Activated CD4-positive, alpha-beta T cell treated with anti-CD3 and anti-CD28 coated beads, Interleukin-2, amount 50 U/mL, for 24 hours (primary cell): ENCODE data around the gene BTK.

Source experiments
- DNase-seq, 2 donors: peaks; one replicate each; pipeline ENCODE4 v3.0.0-alpha.2; 2020; ENCODE audit warnings: low read depth in 1 of 2, low spot score in 1 of 2

BTK gene

DNA sequence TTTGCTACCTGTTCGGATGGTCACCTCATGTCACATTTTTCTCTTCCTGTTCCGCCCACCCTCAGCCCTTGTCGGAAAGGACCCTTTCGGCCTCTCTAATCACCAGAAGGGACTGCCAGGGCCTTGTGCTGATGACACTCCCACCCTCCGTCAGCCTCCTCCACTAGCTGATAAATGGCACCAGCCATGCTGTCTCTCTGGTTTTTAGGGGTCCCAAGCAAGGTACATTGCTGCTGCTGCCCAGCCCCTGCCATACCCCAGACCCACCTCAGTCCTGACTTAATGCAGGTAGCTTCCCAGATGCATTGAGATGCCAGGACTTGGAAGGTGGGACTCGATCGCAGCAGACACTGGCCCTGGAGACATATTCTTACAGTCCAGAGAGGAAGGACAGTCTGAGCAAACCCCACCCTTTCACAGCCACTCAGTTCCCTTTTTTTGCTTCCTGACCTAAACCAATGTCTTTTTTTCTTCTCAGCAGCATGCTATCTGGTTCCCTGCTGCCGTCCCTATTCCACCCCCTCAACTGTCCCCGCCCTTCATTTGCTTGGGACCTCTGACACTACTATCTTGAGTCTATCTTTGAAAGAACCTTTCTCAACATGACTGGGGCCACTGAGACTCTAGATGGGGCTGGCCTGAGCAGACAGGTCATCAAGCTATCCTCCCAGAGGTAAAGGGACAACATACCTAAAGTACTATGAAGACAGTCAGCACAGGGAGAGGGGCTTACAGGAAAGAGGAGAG, at the start of gene BTK:
Gene BTK (minus strand): TSS at position 397 of the 747 bp plus-strand sequence. CDS start 10,907 bp downstream, outside the sequence.
- no peak for DNase-seq

DNA sequence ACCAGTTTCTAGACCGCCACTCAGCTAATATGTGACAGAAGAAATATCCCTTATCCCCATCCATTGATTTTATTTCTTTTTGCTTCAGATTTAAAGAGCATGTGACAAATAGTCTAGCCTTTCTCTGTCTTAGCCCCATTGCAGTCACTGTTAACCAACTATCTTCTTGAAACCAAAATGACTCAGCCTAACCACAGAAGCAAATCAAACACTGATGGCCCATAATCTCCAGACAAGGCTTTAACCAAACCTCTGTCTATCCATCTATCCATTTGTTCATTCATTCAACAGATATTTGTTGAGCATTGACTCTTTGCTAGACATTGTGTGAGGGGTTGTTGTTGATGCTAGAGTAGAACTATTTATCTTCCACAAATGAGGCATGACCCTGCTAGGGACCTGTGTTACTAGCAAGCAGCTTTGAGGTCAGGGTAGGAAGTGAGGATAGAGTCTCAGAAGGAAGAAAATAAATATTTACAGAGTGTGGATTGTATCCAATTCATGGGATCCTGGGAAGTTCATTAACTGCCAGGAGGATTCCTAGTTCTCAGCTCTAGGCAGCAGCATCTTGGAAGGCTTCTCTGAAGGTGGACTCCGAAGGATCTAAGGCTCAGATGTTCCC, 44.6 kb upstream of the BTK start:
- no peak for DNase-seq

DNA sequence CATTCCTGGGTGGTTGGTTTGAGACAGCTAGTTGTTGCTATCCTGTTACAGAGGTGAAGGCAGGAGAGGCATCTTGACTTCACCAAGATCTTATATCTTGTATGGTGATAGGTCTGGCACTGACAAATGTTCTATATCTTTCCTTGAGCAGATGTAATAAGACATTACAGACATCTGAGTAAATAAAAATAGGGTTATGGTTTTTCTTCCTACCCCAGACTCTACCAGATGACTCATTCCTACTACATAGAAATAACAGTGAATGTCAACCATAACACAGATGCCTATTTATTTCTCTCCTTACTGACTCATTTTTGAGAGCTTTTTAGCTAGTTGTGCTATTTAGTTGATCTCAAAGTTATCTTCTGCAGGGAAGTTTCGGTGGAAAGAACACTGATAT, 43.9 kb upstream of the BTK start:
- no peak for DNase-seq

DNA sequence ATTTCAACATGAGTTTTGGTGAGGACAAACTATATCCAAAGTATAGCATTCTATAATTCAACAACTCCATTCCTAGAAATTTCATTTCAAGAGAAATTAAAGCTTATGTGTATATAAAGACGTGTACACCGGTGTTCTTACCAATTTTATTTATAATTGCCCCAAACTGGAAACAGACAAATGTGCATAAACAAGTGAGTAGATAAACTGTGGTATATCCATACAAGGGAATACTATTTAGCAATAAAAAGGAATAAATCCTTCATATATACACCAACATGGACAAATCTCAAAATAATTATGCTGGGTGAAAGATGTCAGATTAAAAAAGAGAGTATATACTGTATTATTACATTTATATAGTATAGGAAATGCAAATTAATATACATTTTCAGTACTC, 42.0 kb upstream of the BTK start:
- DNase-seq = no peak

DNA sequence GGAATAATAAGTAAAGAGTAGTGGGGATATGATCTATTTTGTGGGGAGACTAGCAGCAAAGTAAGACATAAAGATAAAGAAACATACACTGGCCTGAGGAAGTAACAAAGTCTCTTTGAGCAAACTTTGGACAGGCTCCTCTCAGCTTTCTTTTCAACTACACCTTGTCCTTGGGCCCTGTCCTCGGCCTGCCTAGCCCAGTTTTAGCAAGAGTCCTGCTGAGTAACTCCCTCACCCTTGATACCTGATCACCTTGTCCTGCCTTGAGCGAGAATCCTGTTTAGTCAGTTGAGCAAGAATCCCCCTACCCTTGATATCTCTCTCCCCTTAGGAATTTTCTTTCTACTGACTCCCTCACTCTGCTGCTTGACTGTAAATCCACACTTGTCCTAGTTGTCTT, 33.5 kb upstream of the BTK start:
- no peak for DNase-seq

DNA sequence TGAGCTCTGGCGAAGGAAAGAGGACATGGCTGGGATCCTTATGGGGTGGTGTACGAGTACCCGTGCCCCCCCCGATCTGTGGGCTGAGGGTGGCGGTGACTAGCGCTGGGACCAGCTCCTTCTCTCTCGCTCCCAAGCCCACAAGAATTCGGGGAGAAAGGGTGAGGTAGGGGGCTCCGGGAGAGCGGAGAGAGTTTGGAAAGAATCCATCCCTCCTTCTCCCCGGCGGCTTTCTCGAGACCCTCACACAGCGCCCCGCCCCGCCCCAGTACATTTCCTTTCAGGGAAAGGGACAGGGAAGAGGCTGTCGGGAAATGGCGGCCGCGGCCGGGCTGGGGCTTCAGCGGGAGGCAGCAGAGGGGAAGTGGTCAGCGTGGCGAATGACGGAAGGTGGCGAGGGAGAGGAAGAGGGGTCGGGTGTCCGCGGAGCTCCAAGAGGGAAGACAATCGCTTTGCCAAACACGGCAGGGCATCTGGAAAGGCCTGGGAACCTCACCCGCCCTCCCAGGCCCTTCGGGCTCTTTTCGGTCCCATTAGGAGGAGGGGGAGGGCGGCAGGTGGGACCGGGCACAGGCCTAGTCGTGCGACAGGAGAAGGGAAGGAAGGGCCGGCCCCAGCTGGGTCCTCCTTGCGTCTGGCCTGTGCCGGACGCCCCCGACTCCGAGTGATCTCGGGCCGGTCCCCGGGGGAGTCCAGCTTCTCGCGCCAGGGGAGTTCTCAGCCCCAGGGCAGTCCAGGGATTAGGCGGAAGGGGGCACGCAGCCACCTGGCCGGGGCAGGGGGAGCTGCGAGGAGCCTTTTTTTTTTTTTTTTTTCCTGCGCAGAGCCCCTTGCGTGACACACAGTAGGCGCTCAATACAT, 32.2 kb upstream of the BTK start:
- DNase-seq = no peak

DNA sequence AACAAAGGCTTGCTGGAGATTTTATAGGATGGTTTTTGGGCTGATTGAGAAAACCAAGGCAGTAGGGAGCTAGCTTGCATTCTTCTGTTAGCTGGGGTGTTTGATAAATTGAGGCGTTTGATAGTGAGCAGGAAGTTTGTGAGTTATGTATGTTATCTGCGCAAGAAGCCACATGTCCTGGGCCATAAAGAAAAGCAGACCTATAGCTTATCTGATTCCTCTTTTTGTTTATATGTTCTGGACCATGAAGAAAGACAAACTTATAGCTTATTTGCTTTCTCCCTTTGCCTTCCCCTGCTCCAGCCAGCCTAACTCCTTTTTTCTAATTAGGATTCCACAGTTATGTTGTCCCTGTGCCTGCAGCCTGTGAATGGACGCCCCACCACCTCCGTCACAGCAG, 31.2 kb upstream of the BTK start:
- DNase-seq = no peak

DNA sequence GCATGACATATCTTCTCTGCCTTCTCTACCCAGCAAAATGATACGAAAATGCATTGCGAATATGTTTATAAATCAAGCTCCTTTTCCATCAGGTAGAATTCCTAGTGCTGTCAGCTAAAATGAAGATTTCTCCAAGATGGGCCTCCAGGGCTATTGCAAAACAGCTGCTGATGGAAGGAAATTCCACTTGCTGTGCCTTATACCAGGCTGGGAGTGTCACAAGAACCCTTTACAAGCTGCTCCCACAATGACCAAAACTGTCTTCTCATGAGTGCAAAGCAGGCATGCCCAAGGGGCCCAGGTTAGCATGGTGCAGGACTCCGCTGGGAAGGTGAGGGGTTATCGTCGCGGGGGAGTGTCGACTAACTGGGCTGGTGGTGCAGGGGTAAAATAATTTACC, 30.7 kb upstream of the BTK start:
- no peak for DNase-seq

DNA sequence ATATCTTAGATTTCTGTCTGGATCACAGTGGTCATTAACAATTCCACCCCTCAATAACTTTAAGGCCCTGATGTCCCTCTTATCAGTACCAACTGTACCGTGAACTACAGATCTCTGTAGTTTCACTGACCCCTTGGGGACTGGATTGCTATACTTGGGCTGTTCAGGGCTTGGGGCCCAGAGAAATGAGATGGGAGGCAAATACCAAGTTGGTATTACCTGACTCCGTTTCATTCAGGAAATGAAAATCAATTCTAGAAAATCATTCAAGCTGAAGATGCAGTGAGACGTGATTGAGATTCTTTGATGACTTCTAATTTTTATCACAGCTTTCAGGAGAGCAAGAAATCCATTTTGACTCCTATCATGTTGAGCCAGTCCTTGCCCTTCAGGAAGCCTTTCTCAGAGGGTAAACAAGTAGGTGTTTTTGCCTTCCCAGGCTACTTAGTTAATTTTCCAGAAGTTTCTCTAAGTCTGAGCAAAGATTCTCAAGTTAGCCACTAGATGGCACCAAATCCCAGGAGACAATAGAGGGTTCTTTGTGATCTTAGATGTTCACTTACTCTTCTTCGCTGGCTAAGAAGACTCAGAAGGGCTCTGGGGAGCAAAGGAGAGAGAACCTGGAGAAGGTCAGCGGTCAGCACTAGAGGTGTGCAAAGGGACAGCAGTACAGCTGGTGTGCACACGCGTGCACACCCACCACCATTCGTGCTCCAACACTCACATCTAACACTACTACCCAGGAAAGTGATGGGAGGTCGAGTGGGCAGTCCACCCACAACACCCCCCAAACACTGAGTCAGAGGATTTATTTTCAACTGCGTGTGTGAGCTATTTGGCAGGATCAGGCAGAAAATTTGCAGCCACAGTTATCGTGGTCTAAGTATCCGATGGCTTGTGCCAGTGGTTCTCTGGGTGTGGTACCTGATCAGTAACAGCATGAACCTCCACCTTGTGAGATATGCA, 29.5 kb upstream of the BTK start:
- DNase-seq = peak in 1 of 2 donors; percentile 49

DNA sequence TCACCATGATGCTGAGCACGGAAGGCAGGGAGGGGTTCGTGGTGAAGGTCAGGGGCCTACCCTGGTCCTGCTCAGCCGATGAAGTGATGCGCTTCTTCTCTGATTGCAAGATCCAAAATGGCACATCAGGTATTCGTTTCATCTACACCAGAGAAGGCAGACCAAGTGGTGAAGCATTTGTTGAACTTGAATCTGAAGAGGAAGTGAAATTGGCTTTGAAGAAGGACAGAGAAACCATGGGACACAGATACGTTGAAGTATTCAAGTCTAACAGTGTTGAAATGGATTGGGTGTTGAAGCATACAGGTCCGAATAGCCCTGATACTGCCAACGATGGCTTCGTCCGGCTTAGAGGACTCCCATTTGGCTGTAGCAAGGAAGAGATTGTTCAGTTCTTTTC, 26.0 kb upstream of the BTK start:
- no peak for DNase-seq

DNA sequence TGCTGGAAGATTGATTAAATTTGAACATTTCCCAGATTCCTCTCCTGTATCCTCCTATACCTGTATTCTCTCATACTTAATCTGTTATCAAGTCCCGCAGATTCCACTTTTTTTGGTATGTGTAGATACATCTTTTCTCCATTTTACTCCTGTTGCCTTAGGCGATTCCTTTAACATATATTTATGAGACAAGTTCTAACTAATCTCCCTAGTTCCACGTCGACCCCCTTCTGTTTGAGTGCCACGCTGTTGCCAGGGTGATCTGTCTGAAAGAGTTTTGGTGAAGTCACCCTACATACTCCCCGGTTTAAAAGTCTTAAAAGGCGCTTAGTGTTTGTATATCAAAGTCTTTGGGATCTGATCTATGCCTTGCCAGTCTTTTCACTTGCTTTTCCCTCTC, 24.5 kb upstream of the BTK start:
- no peak for DNase-seq

DNA sequence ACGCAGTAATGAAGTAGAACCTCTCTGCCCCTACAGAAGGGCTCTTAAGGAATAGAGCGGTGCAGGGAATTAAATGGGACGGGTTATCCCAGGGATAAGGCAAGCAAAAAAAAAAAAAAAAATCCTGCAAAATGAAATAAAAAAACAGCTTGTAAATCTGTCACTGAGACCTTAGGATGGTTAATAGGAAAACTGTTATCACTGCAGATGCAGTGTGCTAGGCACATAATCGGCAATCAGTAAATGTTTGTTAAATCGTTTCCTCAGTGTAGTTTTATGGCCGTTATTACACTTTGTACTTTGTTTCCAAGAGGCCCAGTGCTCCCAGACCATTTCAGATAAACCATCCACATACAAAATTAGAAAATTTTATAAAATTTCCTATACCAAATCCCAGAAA, 23.1 kb upstream of the BTK start:
- DNase-seq = no peak

DNA sequence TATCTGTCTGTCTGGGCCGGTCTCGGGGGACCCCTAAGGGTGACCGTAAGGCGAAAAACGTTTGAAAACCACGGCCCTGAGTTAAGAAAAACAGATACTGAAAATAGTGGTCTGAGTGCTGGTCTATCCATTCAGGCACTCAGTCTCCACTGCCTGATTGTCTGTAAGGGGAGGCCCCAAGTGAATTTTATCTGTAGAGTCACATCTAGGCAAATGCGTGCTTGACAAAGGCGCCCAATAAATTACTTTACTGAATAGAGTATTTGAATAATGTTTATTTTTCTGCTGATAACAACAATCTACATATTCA, 22.5 kb upstream of the BTK start:
- DNase-seq = no peak

DNA sequence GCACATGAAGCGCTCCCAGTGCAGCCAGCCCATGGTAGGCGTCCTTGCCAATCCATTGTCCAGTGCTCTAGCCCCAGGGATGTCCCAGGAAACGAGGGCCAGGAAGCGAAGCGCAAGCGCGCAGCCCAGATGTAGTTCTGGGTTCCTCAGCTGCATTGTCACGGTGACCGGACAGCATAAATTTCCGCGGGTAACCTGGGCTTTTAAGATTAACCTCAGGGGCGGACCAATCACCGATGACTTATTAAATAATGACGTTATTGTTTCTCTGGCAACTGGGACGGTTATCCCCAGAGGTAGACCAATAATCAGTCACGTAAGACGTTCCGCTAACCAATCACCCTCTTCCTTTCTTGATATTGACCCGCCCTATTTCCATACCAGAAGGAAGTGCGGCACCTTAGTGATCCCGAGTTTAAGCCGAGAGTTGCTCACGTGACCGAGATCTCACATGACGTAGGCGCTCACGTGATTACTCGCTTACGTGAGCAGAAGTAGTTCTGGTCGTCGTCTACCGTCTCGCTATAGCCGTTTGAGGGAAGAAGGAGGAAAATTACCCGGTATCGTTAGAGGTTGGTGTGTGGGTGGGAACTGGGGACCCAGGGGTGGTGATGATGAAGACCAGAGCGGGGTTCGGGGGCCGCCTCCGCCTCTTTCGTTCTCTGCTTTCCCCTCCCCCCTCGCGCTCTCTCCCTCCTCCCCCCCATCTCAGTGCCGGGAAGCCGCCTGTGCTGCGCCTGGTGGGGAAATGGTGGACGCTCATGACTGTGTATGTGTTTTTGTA, 21.9 kb upstream of the BTK start, which contains the start of the genes GLA and HNRNPH2:
Gene GLA (minus strand): TSS at position 178 of the 784 bp plus-strand sequence. CDS start 22 bp downstream, at position 156.
Gene HNRNPH2 (plus strand): TSS at position 475 of the 784 bp plus-strand sequence. CDS start 3,767 bp downstream, outside the sequence.
- DNase-seq = peak; percentile 63 to 88

DNA sequence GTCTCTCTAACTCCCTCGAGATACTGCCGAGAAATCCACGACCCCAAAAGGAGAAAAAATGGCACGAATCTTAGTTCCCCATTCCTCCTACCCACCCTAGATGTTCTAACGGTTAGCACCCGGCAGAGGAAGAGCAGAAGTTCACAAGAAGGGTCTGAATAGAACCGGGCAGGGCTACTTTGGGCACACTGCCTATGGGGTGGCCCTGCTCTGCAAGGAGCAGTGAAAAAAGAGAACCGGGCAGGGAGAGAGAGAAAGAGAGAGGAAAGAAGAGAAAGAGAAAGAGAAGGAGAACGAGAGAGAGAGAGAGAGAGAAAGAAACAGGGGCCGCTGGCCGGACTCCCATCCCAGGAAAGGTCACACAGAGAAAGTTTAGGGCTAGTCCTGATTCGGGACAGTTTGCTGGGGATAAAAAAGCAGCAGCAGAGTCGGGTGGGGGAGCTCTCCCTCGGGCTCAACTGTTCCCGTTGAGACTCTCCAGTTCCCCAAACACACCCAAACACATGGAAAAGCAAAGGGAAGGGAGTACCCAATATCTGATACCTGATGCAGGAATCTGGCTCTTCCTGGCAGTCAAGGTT, 21.3 kb upstream of the BTK start:
- DNase-seq = no peak

DNA sequence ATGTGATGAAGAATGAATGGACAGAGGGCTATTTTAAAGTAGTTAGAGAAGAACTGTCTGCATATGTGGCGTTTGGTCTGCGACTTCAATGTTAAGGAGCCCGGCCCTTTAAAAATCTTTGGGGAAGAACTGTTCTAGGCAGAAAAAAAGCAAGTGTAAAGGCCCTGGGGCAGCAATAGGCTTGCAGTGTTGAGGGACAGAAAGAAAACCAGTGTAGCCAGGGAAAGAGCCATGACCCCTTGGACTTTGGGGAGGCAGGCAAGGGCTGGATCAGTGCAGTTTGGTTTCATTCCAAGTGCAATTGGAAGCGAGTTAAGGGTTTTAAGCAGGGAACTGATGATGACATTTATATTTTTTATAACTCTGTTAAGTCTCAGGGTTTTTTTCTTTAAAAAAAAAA, 13.8 kb upstream of the BTK start:
- DNase-seq = no peak

DNA sequence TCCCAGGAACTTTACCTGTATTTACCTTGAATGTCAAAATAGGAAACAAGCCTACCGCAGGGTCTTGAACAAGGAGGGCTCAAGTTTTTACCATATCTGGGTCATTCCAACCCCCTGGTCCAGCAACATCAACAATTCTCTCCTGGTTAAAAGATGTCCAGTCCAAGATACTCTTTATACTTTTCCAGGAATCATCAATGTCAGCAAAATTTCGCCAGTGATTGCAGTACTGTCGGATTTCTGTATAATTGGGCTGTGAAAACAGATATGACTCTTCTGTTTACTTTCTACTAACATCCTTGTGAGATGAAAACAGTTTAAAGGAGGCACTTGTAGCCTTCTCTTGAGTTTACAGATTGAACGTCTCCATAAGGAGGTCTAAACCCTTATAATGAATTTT, 12.7 kb upstream of the BTK start:
- no peak for DNase-seq

DNA sequence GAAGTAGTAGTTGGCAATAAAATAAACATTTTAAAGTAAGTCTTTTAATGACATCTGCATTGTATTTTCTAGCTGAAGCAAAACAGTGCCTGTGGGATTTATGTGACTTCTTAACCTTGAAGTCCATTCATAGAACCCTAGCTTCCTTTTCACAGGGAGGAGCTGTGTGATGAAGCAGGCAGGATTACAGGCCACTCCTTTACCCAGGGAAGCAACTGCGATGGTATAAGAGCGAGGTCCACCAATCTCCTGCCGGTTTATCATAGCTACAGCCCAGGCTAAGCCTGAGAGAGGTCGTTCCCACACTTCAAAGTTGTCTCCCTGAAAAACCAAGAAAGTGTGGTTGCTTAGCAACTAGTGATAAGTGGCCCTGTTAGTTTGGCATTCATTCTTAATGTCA, 11.8 kb upstream of the BTK start:
- no peak for DNase-seq

DNA sequence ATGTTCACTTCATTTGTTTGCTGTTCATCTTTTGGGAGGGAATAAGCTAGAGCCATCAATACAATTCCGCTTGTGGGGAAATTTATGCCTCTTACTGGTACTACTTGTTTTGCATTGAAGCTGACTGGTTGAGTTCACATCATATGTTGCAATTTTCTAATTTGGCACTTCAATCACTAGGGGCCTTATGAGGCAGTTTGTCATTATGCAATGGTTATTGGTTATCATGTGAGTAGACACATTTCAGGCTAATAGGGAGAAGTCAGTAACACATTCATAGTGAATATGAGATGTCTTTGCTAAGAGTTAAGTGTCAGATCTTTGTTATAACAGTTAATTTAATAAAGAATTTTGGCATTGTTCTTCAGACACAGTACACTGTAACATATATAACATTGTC, 9.8 kb upstream of the BTK start:
- no peak for DNase-seq

DNA sequence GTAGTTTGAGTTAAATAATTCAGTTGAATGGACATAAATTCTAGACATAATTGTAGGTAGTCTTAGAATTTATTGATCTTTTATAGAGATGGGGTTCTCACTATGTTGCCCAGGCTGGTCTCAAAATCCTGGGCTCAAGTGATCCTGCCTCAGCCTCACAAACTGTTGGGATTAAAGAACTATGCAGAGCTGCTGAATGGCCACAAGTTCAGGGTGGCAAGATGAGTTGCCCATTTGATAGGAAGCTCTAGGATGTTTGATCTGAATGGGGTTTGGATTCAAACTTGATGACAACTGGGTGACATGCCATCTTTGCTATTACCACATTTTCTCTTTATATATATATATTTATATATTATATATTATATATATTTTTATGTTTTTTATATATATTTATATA, 8.4 kb upstream of the BTK start:
- no peak for DNase-seq
